Endothelial cell of umbilical vein (primary cell): ENCODE results near the gene TCF7L2. TPM values are rescaled to one million over a fixed set of nuclear protein-coding genes. Genes with fewer than 3 reads are reported as not detected.

ENCODE experiments used
- BruUV-seq: library from RNA; stranded (reverse); fragments of 400-500 nt; replicated peaks from 2 replicates; lab custom pipeline; 2021; lab: Mats Ljungman, UMichigan
- CTCF ChIA-PET: fragments of 300-600, 350-600 bp; sonication (Branson Sonifier 250); formaldehyde crosslinking; loops from one replicate; lab custom pipeline; 2021; ENCODE audit warnings: antibody characterized with exemption, inconsistent platforms; lab: Charles Lee
- POLR2A ChIA-PET: fragments of 300-600, 350-600 bp; sonication (Branson Sonifier 250); formaldehyde crosslinking; loops from one replicate; lab custom pipeline; 2021; ENCODE audit warnings: antibody characterized with exemption, inconsistent platforms; lab: Charles Lee
- DNase-seq: peaks from one replicate; pipeline ENCODE4 v3.0.0-alpha.2; 2011; ENCODE audit warnings: low read depth, low spot score
- FAIRE-seq: peaks from 2 replicates; lab custom pipeline; 2011; peaks lifted over from hg19 to GRCh38; lab: Jason Lieb, UNC
- H2AFZ ChIP-seq: 2 replicates; pipeline ENCODE4 v1.6.0; 2012; ENCODE audit warnings: low read depth, low read length, control low read depth, inconsistent platforms
- H3K27ac ChIP-seq: 2 replicates; pipeline ENCODE4 v1.5.1; 2011; ENCODE audit warnings: low read depth, mild to moderate bottlenecking, control low read depth, low read length, moderate library complexity; ENCODE audit not compliant: insufficient read depth
- H3K27me3 ChIP-seq, 2 experiments: 2 replicates each; pipeline versions ENCODE4 v1.6.0 to v1.6.1; 2011; ENCODE audit warnings: low read length in 2 of 2, mixed read lengths in 1 of 2; ENCODE audit not compliant: control insufficient read depth in 2 of 2, insufficient read depth in 2 of 2
- H3K36me3 ChIP-seq, 2 experiments: 2 replicates in 1 of 2; 3 replicates in 1 of 2; pipeline ENCODE4 v1.5.1; 2011; ENCODE audit warnings: low read length in 2 of 2, mild to moderate bottlenecking in 1 of 2, moderate library complexity in 1 of 2; ENCODE audit not compliant: control insufficient read depth in 2 of 2, insufficient read depth in 2 of 2; ENCODE audit errors: extremely low read depth in 1 of 2
- H3K4me1 ChIP-seq: 3 replicates; pipeline ENCODE4 v1.5.1; 2011; ENCODE audit warnings: mild to moderate bottlenecking, low read length; ENCODE audit not compliant: control insufficient read depth, insufficient read depth; ENCODE audit errors: extremely low read depth
- H3K4me2 ChIP-seq: 2 replicates; pipeline ENCODE4 v1.6.1; 2011; ENCODE audit warnings: low read length, control low read depth, mixed read lengths; ENCODE audit not compliant: insufficient read depth
- H3K4me3 ChIP-seq, 3 experiments: fragments of 200-600 bp in 1 of 3; sonication (generic), shearing (Covaris generic) in 1 of 3; replicated peaks in 1 of 3; 2 replicates each; pipeline ENCODE4 v1.5.1; 2011 to 2016; ENCODE audit warnings: control low read depth in 3 of 3, low read length in 3 of 3, mild to moderate bottlenecking in 2 of 3, inconsistent platforms in 1 of 3, low read depth in 1 of 3, moderate library complexity in 1 of 3; ENCODE audit not compliant: insufficient read depth in 1 of 3
- H3K79me2 ChIP-seq: 2 replicates; pipeline ENCODE4 v1.6.0; 2012; ENCODE audit warnings: low read length, inconsistent platforms; ENCODE audit not compliant: control insufficient read depth, insufficient read depth
- H3K9ac ChIP-seq: replicated peaks from 2 replicates; pipeline ENCODE3; 2011; ENCODE audit warnings: low read length, control low read depth; ENCODE audit not compliant: insufficient read depth; ENCODE audit errors: extremely low read depth
- H3K9me1 ChIP-seq: replicated peaks from 3 replicates; pipeline ENCODE4 v1.6.0; 2011; ENCODE audit warnings: mild to moderate bottlenecking, low read length; ENCODE audit not compliant: control insufficient read depth, insufficient read depth; ENCODE audit errors: extremely low read depth
- H3K9me3 ChIP-seq: replicated peaks from 2 replicates; pipeline ENCODE4 v1.5.1; 2012; ENCODE audit warnings: low read length, inconsistent platforms; ENCODE audit not compliant: control insufficient read depth, insufficient read depth
- H4K20me1 ChIP-seq: replicated peaks from 2 replicates; pipeline ENCODE3; 2011; ENCODE audit warnings: mild to moderate bottlenecking, low read length; ENCODE audit not compliant: control insufficient read depth, insufficient read depth; ENCODE audit errors: extremely low read depth
- CTCF ChIP-seq, 2 donors: IDR thresholded peaks; 1 replicate in 1 of 2; 2 replicates in 1 of 2; pipeline ENCODE4 v1.5.1; 2011; ENCODE audit warnings: low read length in 2 of 2, mild to moderate bottlenecking in 2 of 2, moderate library complexity in 2 of 2, control low read depth in 1 of 2, inconsistent platforms in 1 of 2, low read depth in 1 of 2; ENCODE audit not compliant: insufficient read depth in 1 of 2; ENCODE audit errors: extremely low read depth in 1 of 2
- EZH2 ChIP-seq: IDR thresholded peaks from 2 replicates; pipeline ENCODE4 v1.6.1; 2012; ENCODE audit warnings: borderline replicate concordance, low read depth, mild to moderate bottlenecking, moderate library complexity, low read length, inconsistent platforms; ENCODE audit not compliant: severe bottlenecking
- FOS ChIP-seq: IDR thresholded peaks from 2 replicates; pipeline ENCODE4 v1.6.1; 2011; ENCODE audit warnings: mild to moderate bottlenecking, low read length, moderate library complexity, borderline replicate concordance; ENCODE audit not compliant: insufficient read depth
- GATA2 ChIP-seq: IDR thresholded peaks from 2 replicates; pipeline ENCODE4 v1.7.0; 2011; ENCODE audit warnings: low read depth, mild to moderate bottlenecking, moderate library complexity, mixed read lengths, low read length; ENCODE audit not compliant: insufficient read length, insufficient read depth
- JUN ChIP-seq: IDR thresholded peaks from 2 replicates; pipeline ENCODE4 v1.6.1; 2011; ENCODE audit warnings: borderline replicate concordance, low read depth; ENCODE audit not compliant: insufficient read length, insufficient read depth
- MYC ChIP-seq: IDR thresholded peaks from one replicate; pipeline ENCODE4 v1.6.1; 2011; ENCODE audit warnings: mild to moderate bottlenecking, low read depth, low read length
- POLR2A ChIP-seq: IDR thresholded peaks from 2 replicates; pipeline ENCODE4 v1.6.1; 2012; ENCODE audit warnings: low read depth, mild to moderate bottlenecking, control low read depth, low read length
- POLR2AphosphoS5 ChIP-seq: IDR thresholded peaks from 2 replicates; pipeline ENCODE4 v1.6.1; 2012; ENCODE audit warnings: low read depth, mild to moderate bottlenecking, control low read depth, low read length, moderate library complexity; ENCODE audit not compliant: insufficient read depth
- dilution Hi-C: fragments of 300-500 bp; cut with MboI; formaldehyde crosslinking; loops from one replicate; pipeline ENCODE4 v1.15.0; 2019; ENCODE audit warnings: low sequenced_read_pairs; ENCODE audit not compliant: extremely low pct_ligation_motif_present
- intact Hi-C: fragments of 100-400 bp; cut with micrococcal nuclease; formaldehyde crosslinking; loops from one replicate; pipeline ENCODE4 v1.10.0; 2022
- polyA plus RNA-seq, 4 experiments: library from polyadenylated mRNA; depleted of rRNA in 3 of 4; stranded (reverse) in 3 of 4; unstranded in 1 of 4; fragments of >200 nt; gene quantifications; 2 replicates each; pipeline versions ENCODE4 v1.2.1 to v1.2.3, GENCODE V29; 2011 to 2012; ENCODE audit warnings: missing spikeins in 1 of 4
- total RNA-seq: library from RNA; stranded (reverse); gene quantifications from 2 replicates; pipeline ENCODE4 v1.2.3, GENCODE V29; 2021
- TF ChIP-seq, protein P1 (sequence below): IDR thresholded peaks from 2 replicates; pipeline ENCODE4 v1.6.1; 2011; ENCODE audit not compliant: insufficient read depth, insufficient read length

The TCF7L2 gene
- total and polyA plus RNA-seq, 2 donors (not counting 3 experiments of a cell fraction or from before 2014, with no cell fraction given), result 9.9 to 21.8 TPM

- no peaks in the 10 kb centered on the region for H3K27me3 ChIP-seq
- H4K20me1 ChIP-seq, result peaks cover 4% of the 10 kb centered on the region
- H3K79me2 ChIP-seq, result no peaks in the 10 kb centered on the region
- no peaks in the 10 kb centered on the region for H3K9me3 ChIP-seq
- TF ChIP-seq POLR2A (no peak), GATA2 (no peak), MYC (no peak), EZH2 (no peak), JUN (no peak), CTCF (IDR thresholded peaks at IDR 0.05; ENCODE audit: extremely low read depth in 1 of 2, insufficient read depth in 1 of 2, low read depth in 1 of 2, low read length in 2 of 2) (no peak), POLR2AphosphoS5 (no peak), FOS (no peak)
- TF ChIP-seq, protein P1, sequence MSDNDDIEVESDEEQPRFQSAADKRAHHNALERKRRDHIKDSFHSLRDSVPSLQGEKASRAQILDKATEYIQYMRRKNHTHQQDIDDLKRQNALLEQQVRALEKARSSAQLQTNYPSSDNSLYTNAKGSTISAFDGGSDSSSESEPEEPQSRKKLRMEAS, result no peak
- CTCF ChIA-PET, result interaction anchor here (1.0 to 1.6 kb wide), 2 partner anchors 257 to 434 kb away, joined by 3 to 7 read pairs; no protein-coding TSS in a partner anchor
- POLR2A ChIA-PET, result no interaction called here
- FAIRE-seq (no peak), DNase-seq (no peak)
- no peak overlapping the region for H3K9ac ChIP-seq
- BruUV-seq, result no TSS peak
- no peak overlapping the region for H2AFZ ChIP-seq
- peaks cover 4% of the 10 kb centered on the region for H3K4me1 ChIP-seq
- no peaks in the 10 kb centered on the region for H3K9me1 ChIP-seq
- dilution Hi-C loops, result no loop called here
- no peak overlapping the region for H3K4me3 ChIP-seq
- intact Hi-C loops, result loop anchor here (5.0 kb wide), 1 partner anchor 393 kb away; no protein-coding TSS in a partner anchor
- H3K36me3 ChIP-seq, result no peaks in the 10 kb centered on the region
- H3K27ac ChIP-seq, result no peak overlapping the region
- H3K4me2 ChIP-seq, result no peak overlapping the region
Measured at GRCh38 chr10:113129117-113129516, 179.1 kb downstream of the TCF7L2 start.
